Stimulated activated CD8-positive, alpha-beta memory T cell treated with anti-CD3 and anti-CD28 coated beads, Interleukin-12 subunit alpha, Interleukin-12 subunit beta, amount 100 ng/mL, for 4 hours (primary cell): ENCODE data around the gene TOM1L1.

Experiments used
- DNase-seq: peaks from one replicate; pipeline ENCODE4 v3.0.0-alpha.2; 2020; ENCODE audit warnings: low read depth

The TOM1L1 gene

DNA sequence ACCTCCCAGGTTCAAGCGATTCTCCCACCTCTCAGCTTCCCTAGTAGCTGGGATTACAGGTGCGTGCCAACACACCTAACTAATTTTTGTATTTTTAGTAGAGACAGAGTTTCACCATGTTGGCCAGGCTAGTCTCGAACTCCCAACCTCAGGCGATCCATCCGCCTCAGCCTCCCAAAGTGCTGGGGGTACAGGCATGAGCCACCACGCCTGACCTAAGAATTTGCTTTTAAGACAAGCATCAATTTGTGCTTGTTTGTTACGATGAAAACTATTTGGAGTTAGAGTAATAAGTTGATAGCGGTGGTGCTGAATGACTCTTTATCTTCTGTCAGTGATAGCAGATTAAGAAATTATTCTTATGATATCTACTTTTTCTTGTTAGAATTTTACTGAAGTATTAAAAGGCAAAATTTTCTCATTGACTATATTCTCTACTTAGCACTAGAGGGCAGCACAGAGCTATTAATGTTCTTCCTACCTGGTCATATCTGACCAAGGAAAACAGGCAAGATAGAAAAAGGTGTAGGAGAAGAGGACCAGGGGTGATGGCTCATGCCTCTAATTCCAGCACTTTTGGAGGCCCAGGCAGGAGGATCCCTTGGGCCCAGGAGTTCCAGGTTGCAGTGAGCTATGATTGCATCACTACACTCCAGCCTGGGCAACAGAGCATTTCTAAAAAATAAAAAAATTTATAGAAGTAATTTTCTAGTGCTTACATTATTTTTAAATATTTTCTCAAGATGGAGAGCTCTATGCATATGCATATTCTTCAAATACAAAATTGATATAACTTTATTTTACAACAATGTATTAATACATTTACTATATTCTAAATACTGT, 92.4 kb downstream of the TOM1L1 start:
- DNase-seq: no peak

DNA sequence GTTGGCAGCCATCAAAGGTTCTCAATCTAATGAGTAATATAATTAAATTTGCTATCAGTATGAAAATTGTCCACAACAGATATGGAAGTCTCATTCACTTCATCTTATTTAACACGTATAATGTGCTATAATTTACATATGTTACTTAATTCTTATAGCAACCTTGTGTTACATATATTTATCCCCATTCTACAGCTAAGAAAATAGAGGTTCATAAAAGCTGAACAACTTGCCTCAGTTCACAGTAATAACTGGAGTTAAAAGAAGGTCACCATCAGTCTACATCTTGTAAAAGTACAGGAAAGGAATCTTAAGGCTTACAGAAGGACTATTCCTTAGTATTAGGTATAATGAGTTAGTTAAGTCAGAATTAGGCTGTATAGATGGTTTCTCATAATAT, 95.8 kb downstream of the TOM1L1 start:
- no peak for DNase-seq

DNA sequence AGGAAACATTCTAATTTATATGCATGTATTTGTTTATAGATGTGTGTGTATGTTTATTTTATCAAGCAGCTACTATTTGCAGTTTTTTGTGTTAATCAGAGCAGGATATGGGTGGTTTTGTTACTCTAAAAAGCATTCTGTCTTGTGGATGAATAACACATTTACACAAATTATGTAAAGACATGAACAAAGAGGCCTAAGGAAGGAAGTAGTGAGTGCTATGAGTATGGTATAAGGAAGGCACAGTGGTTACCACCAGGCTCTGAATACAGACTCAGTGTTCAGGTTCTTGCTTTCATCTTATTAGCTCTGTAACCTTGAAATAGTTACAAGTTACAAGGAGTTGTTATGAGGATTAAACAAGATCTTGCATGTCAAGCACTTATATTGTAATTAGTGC, 101.8 kb downstream of the TOM1L1 start:
- no peak for DNase-seq

DNA sequence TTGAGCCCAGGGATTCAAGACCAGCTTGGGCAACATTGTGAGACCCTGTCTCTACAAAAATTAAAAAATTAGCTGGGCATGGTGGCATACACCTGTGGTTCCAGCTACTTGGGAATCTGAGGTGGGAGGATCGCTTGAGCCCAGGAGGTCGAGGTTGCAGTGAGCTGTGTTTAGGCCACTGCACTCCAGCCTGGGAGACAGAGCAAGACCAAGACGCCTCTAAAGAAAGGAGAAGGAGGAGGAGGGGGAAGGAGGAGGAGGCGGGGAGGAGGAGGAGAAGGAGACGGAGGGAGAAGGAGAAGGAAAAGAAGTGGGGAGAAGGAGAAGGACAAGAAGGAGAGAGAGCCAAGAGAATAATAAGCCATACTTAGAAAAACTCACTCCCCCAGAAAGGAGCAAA, 103.8 kb downstream of the TOM1L1 start:
- DNase-seq: no peak

DNA sequence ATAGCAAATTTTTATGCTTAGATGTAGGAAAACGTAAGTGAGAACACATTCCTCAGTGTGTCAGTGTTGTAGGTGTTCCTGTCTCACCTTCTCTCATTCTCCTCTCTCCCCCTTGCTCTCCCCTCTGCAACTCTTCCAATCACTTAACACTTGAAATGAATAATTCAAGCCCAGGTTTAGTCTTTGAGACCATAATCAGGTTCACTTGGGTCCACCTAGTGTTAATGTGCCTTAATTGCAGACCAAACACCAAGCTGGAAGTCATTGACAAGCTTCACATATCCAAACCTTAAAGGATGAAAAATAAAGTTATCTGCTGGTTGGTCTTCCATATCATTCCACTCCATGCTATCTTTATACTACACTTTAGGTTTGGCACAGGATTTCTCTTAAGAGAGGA, 104.9 kb downstream of the TOM1L1 start:
- no peak for DNase-seq
